HepG2 (cell line): Measurements from ENCODE around the gene NTSR2. TPM values are rescaled to one million over a fixed set of nuclear protein-coding genes. Genes with fewer than 3 reads are reported as not detected.

ENCODE experiments used
- CBFB ChIP-seq: sonication (generic); formaldehyde crosslinking; IDR thresholded peaks from 2 replicates; pipeline ENCODE4 v1.4.0; 2020; ENCODE audit warnings: missing genetic modification reagents
- DMTF1 ChIP-seq: sonication (generic); formaldehyde crosslinking; IDR thresholded peaks from 2 replicates; pipeline ENCODE4 v1.4.0; 2020; ENCODE audit warnings: mild to moderate bottlenecking, missing genetic modification reagents
- NFKB2 ChIP-seq: sonication (generic); formaldehyde crosslinking; IDR thresholded peaks from 2 replicates; pipeline ENCODE4 v1.4.0; 2020; ENCODE audit warnings: missing genetic modification reagents, borderline replicate concordance
- PAXIP1 ChIP-seq: sonication (generic); formaldehyde crosslinking; conservative IDR thresholded peaks from 2 replicates; pipeline ENCODE4 v1.4.0; 2020; ENCODE audit warnings: mild to moderate bottlenecking, missing genetic modification reagents, moderate library complexity
- SMARCE1 ChIP-seq: fragments of 450-650 bp; IDR thresholded peaks from 2 replicates; pipeline ENCODE4 v1.6.1; 2017; ENCODE audit warnings: borderline replicate concordance
- ZHX2 ChIP-seq, 2 experiments: sonication (generic) in 1 of 2; formaldehyde crosslinking in 1 of 2; IDR thresholded peaks; 2 replicates each; pipeline versions ENCODE4 v1.6.1 to v1.9.0; 2014 to 2022; ENCODE audit warnings: antibody characterized with exemption in 1 of 2, borderline replicate concordance in 1 of 2, inconsistent platforms in 1 of 2, low read depth in 1 of 2, missing genetic modification reagents in 1 of 2
- ZNF572 ChIP-seq: sonication (generic); formaldehyde crosslinking; IDR thresholded peaks from 2 replicates; pipeline ENCODE4 v1.5.1; 2020; ENCODE audit warnings: mild to moderate bottlenecking, missing genetic modification reagents
- ZNF574 ChIP-seq: sonication (generic); formaldehyde crosslinking; IDR thresholded peaks from 2 replicates; pipeline ENCODE4 v1.4.0; 2020; ENCODE audit warnings: missing genetic modification reagents
- ZNF577 ChIP-seq: sonication (generic); formaldehyde crosslinking; IDR thresholded peaks from 2 replicates; pipeline ENCODE4 v1.4.0; 2020; ENCODE audit warnings: mild to moderate bottlenecking, low read depth, missing genetic modification reagents, borderline replicate concordance
- ZNF878 ChIP-seq: sonication (generic); formaldehyde crosslinking; IDR thresholded peaks from 2 replicates; pipeline ENCODE4 v1.8.1; 2023; ENCODE audit warnings: mild to moderate bottlenecking, missing genetic modification reagents, moderate library complexity
- ZNF879 ChIP-seq: sonication (generic); formaldehyde crosslinking; IDR thresholded peaks from 2 replicates; pipeline ENCODE4 v1.8.1; 2023; ENCODE audit warnings: missing genetic modification reagents
- ZNF883 ChIP-seq: sonication (generic); formaldehyde crosslinking; IDR thresholded peaks from 2 replicates; pipeline ENCODE4 v1.5.1; 2020; ENCODE audit warnings: mild to moderate bottlenecking, missing genetic modification reagents; ENCODE audit errors: not compliant biosample characterization
- polyA plus RNA-seq, 8 experiments: library from polyadenylated mRNA; depleted of rRNA in 3 of 8; stranded (reverse) in 7 of 8; unstranded in 1 of 8; fragments of >200 nt; fragmentation: Illumina TruSeq in 4 of 8; extraction: Trizol in 4 of 8; gene quantifications; 2 replicates each; pipeline versions ENCODE4 v1.2.1 to v1.2.3, GENCODE V29; 2011 to 2016; ENCODE audit warnings: low read depth in 4 of 8, missing spikeins in 1 of 8, mixed read lengths in 1 of 8; ENCODE audit not compliant: insufficient read depth in 1 of 8
- total RNA-seq, 5 experiments: library from RNA; depleted of rRNA; stranded (reverse); fragments of >200 nt; fragmentation: Illumina TruSeq; extraction: Trizol; gene quantifications; 2 replicates each; pipeline ENCODE4 v1.2.3, GENCODE V29; 2016; ENCODE audit warnings: low read depth in 1 of 5

The NTSR2 gene
- total and polyA plus RNA-seq, 2 of the 13 experiments (the other 11 are each of a cell fraction or from before 2014, with no cell fraction given): not detected

GRCh38 chr2:11656671-11657101 is 13.3 kb downstream of the NTSR2 start (continued):
- TF ChIP-seq ZNF574 (CRISPR knock-in tag): no peak
- TF ChIP-seq ZNF572 (CRISPR knock-in tag): 0 out of 2 replicates have a peak, but pooled peaks have one; percentile 37
- TF ChIP-seq ZHX2 (IDR thresholded peaks at IDR 0.05; ENCODE audit: low read depth): no peak
- no peak for TF ChIP-seq ZHX2 (CRISPR knock-in tag; IDR thresholded peaks at IDR 0.05; ENCODE audit: borderline replicate concordance)
- no peak for TF ChIP-seq DMTF1 (CRISPR knock-in tag)
- no peak for TF ChIP-seq SMARCE1
- TF ChIP-seq ZNF878 (CRISPR knock-in tag): no peak
- peak; percentile 61; the same call in 1 of the 2 replicates for TF ChIP-seq NFKB2
- peak; percentile 52 for TF ChIP-seq ZNF883 (CRISPR knock-in tag)
- TF ChIP-seq ZNF879 (CRISPR knock-in tag): no peak
- TF ChIP-seq CBFB (CRISPR knock-in tag): no peak
- TF ChIP-seq PAXIP1 (CRISPR knock-in tag): no peak
- no peak for TF ChIP-seq ZNF577 (CRISPR knock-in tag)
